Common myeloid progenitor, CD34-positive (primary cell): ENCODE results near the gene ANO4.

ENCODE experiments used
- CTCF ChIA-PET: fragments of 350-600 bp; sonication (Branson Sonifier 250); formaldehyde crosslinking; loops from one replicate; lab custom pipeline; 2021; ENCODE audit warnings: antibody characterized with exemption; lab: Charles Lee
- POLR2A ChIA-PET: fragments of 350-600 bp; sonication (Branson Sonifier 250); formaldehyde crosslinking; loops from one replicate; lab custom pipeline; 2021; ENCODE audit warnings: antibody characterized with exemption; lab: Charles Lee
- DNase-seq, 3 donors: peaks; one replicate each; pipeline versions ENCODE4 v3.0.0 to v3.0.0-alpha.2; 2013
- H3K27ac ChIP-seq, 2 experiments: 1 replicate in 1 of 2; 2 replicates in 1 of 2; pipeline ENCODE4 v1.7.0; 2013; ENCODE audit warnings: inconsistent platforms in 2 of 2, low read length in 2 of 2, mild to moderate bottlenecking in 2 of 2, low read depth in 1 of 2, moderate library complexity in 1 of 2; ENCODE audit not compliant: severe bottlenecking in 2 of 2, insufficient read depth in 1 of 2, poor library complexity in 1 of 2
- H3K27me3 ChIP-seq, 5 experiments: replicated peaks in 2 of 5; 1 replicate in 3 of 5; 2 replicates in 2 of 5; pipeline versions ENCODE4 v1.6.1 to v1.7.0; 2013; ENCODE audit warnings: low read length in 4 of 5, mild to moderate bottlenecking in 2 of 5, moderate library complexity in 2 of 5, inconsistent platforms in 1 of 5; ENCODE audit not compliant: insufficient read depth in 5 of 5, control insufficient read depth in 4 of 5
- H3K36me3 ChIP-seq, 4 experiments: 1 replicate in 2 of 4; 2 replicates in 2 of 4; pipeline versions ENCODE4 v1.6.1 to v1.7.0; 2013; ENCODE audit warnings: low read length in 3 of 4, control low read depth in 1 of 4, mild to moderate bottlenecking in 1 of 4; ENCODE audit not compliant: control insufficient read depth in 4 of 4, insufficient read depth in 4 of 4
- H3K4me1 ChIP-seq, 4 experiments: 1 replicate in 3 of 4; 2 replicates in 1 of 4; pipeline versions ENCODE4 v1.6.1 to v1.7.1; 2013; ENCODE audit warnings: low read length in 3 of 4, mild to moderate bottlenecking in 3 of 4, control low read depth in 1 of 4, inconsistent platforms in 1 of 4, moderate library complexity in 1 of 4; ENCODE audit not compliant: control insufficient read depth in 4 of 4, insufficient read depth in 4 of 4; ENCODE audit errors: control extremely low read depth in 1 of 4
- H3K4me3 ChIP-seq, 7 experiments: 1 replicate in 4 of 7; 2 replicates in 3 of 7; pipeline versions ENCODE4 v1.5.1 to v1.7.0; 2013; ENCODE audit warnings: mild to moderate bottlenecking in 7 of 7, low read length in 6 of 7, moderate library complexity in 6 of 7, inconsistent platforms in 2 of 7, low read depth in 2 of 7, control low read depth in 1 of 7; ENCODE audit not compliant: insufficient read depth in 4 of 7, control insufficient read depth in 1 of 7; ENCODE audit errors: extremely low read depth in 1 of 7
- H3K9me3 ChIP-seq, 5 experiments: 1 replicate in 4 of 5; 2 replicates in 1 of 5; pipeline versions ENCODE4 v1.6.1 to v1.7.1; 2013; ENCODE audit warnings: low read length in 4 of 5, mild to moderate bottlenecking in 2 of 5, inconsistent platforms in 1 of 5, low read depth in 1 of 5, moderate library complexity in 1 of 5; ENCODE audit not compliant: control insufficient read depth in 4 of 5, insufficient read depth in 2 of 5; ENCODE audit errors: control extremely low read depth in 1 of 5
- WGBS: methylation state at CpG from one replicate; pipeline ENCODE4 v1.1.5; 2013; ENCODE audit not compliant: insufficient coverage; 5-methylcytosine and 5-hydroxymethylcytosine counted together

ANO4 gene

GRCh38 chr12:100992194-100992593 is 197.6 kb downstream of the ANO4 start:
- POLR2A ChIA-PET: no interaction called here
- no peaks in the 10 kb centered on the region for H3K9me3 ChIP-seq
- no peak for DNase-seq
- H3K4me3 ChIP-seq: no peak overlapping the region
- H3K27me3 ChIP-seq: no peaks in the 10 kb centered on the region
- H3K36me3 ChIP-seq: no peaks in the 10 kb centered on the region
- H3K27ac ChIP-seq: no peak overlapping the region
- WGBS: 100% methylated on average over 1 of the region's 1 CpG
- H3K4me1 ChIP-seq: peaks cover 6 to 19% (median 12%) of the 10 kb centered on the region in 4 experiments
- CTCF ChIA-PET: no interaction called here

GRCh38 chr12:100993916-100994450 is 199.4 kb downstream of the ANO4 start:
- Histone ChIP-seq H3K4me1 (peaks cover under 1 to 3% (median 1%) of the 10 kb centered on the region in 4 experiments), H3K27me3 (no peaks in the 10 kb centered on the region), H3K4me3 (no peak overlapping the region), H3K36me3 (no peaks in the 10 kb centered on the region), H3K27ac (no peak overlapping the region), H3K9me3 (no peaks in the 10 kb centered on the region)
- ChIA-PET CTCF (interaction anchor here (1.2 kb wide), 1 partner anchor 22 kb away, joined by 3 read pairs; no protein-coding TSS in a partner anchor), POLR2A (no interaction called here)
- WGBS: 100% methylated on average over 1 of the region's 2 CpGs
- DNase-seq: no peak

- H3K27ac ChIP-seq: no peak overlapping the region
- H3K9me3 ChIP-seq: no peaks in the 10 kb centered on the region
- ChIA-PET POLR2A (no interaction called here), CTCF (interaction anchor here (0.6 to 1.2 kb wide), 2 partner anchors 14 to 21 kb away, joined by 3 read pairs; no protein-coding TSS in a partner anchor)
- H3K27me3 ChIP-seq: no peaks in the 10 kb centered on the region
- H3K4me1 ChIP-seq: no peaks in the 10 kb centered on the region
- DNase-seq: no peak
- no peak overlapping the region for H3K4me3 ChIP-seq
- 100% methylated on average over 1 of the region's 3 CpGs for WGBS
- H3K36me3 ChIP-seq: no peaks in the 10 kb centered on the region
Observed at GRCh38 chr12:100995201-100995600, 200.6 kb downstream of the ANO4 start.

- no peaks in the 10 kb centered on the region for H3K27me3 ChIP-seq
- CTCF ChIA-PET: no interaction called here
- WGBS: 87% methylated on average over 2 of the region's 4 CpGs
- no peaks in the 10 kb centered on the region for H3K36me3 ChIP-seq
- POLR2A ChIA-PET: no interaction called here
- H3K9me3 ChIP-seq: no peaks in the 10 kb centered on the region
- H3K4me3 ChIP-seq: no peak overlapping the region
- no peaks in the 10 kb centered on the region for H3K4me1 ChIP-seq
- no peak for DNase-seq
- H3K27ac ChIP-seq: no peak overlapping the region
Observed at GRCh38 chr12:100995771-100996170, 201.2 kb downstream of the ANO4 start.

- H3K27ac ChIP-seq: no peak overlapping the region
- no peak for DNase-seq
- H3K4me1 ChIP-seq: no peaks in the 10 kb centered on the region
- H3K27me3 ChIP-seq: peaks cover 0 to 5% (median 0%) of the 10 kb centered on the region in 5 experiments
- 98% methylated on average over 5 of the region's 5 CpGs for WGBS
- peaks cover 0 to 2% (median 0%) of the 10 kb centered on the region in 5 experiments for H3K9me3 ChIP-seq
- ChIA-PET CTCF (no interaction called here), POLR2A (no interaction called here)
- no peak overlapping the region for H3K4me3 ChIP-seq
- H3K36me3 ChIP-seq: no peaks in the 10 kb centered on the region
Observed at GRCh38 chr12:101001669-101002068, 207.1 kb downstream of the ANO4 start.

- ChIA-PET CTCF (no interaction called here), POLR2A (interaction anchor here (0.6 kb wide), 1 partner anchor 1890 kb away, joined by 3 read pairs; no protein-coding TSS in a partner anchor)
- DNase-seq: no peak
- WGBS: 50% methylated on average over 1 of the region's 3 CpGs
- peaks cover 0 to 5% (median 0%) of the 10 kb centered on the region in 5 experiments for H3K27me3 ChIP-seq
- H3K9me3 ChIP-seq: peaks cover 0 to 2% (median 0%) of the 10 kb centered on the region in 5 experiments
- H3K27ac ChIP-seq: no peak overlapping the region
- H3K4me3 ChIP-seq: no peak overlapping the region
- no peaks in the 10 kb centered on the region for H3K4me1 ChIP-seq
- no peaks in the 10 kb centered on the region for H3K36me3 ChIP-seq
Observed at GRCh38 chr12:101002696-101003419, 208.3 kb downstream of the ANO4 start.

- Histone ChIP-seq H3K36me3 (no peaks in the 10 kb centered on the region), H3K4me1 (no peaks in the 10 kb centered on the region), H3K27ac (no peak overlapping the region), H3K4me3 (no peak overlapping the region), H3K9me3 (peaks cover 0 to 12% (median 2%) of the 10 kb centered on the region in 5 experiments), H3K27me3 (peaks cover 0 to 5% (median 0%) of the 10 kb centered on the region in 5 experiments)
- DNase-seq: no peak
- CTCF ChIA-PET: no interaction called here
- POLR2A ChIA-PET: no interaction called here
- WGBS: no CpG with 5 or more reads among the region's 1 CpG
Observed at GRCh38 chr12:101004898-101005297, 210.3 kb downstream of the ANO4 start.
